Esophagus squamous epithelium (tissue), 5 donors: Measurements from ENCODE around the gene MED27. TPM values are rescaled to one million over a fixed set of nuclear protein-coding genes. Genes with fewer than 3 reads are reported as not detected.

Experiments
- DNase-seq: peaks from one replicate; lab custom pipeline; 2025; lab: John Stamatoyannopoulos, UW
- H3K27ac ChIP-seq, 4 donors: fragments of 200-600 bp; sonication (generic); one replicate each; pipeline ENCODE4 v1.5.1; 2016 to 2019; ENCODE audit warnings: mild to moderate bottlenecking in 1 of 4
- H3K27me3 ChIP-seq, 4 donors: fragments of 200-600 bp; sonication (generic); 1 replicate in 3 of 4; 2 replicates in 1 of 4; pipeline versions ENCODE4 v1.5.1 to v1.6.0; 2017 to 2021; ENCODE audit warnings: antibody characterized with exemption in 1 of 4
- H3K36me3 ChIP-seq, 3 donors: fragments of 200-600 bp; sonication (generic); one replicate each; pipeline ENCODE4 v1.5.1; 2016 to 2019
- H3K4me1 ChIP-seq, 3 donors: fragments of 200-600 bp; sonication (generic); one replicate each; pipeline ENCODE4 v1.5.1; 2017 to 2019
- H3K4me3 ChIP-seq, 4 donors: fragments of 200-600 bp; sonication (generic); 1 replicate in 3 of 4; 2 replicates in 1 of 4; pipeline ENCODE4 v1.5.1; 2016 to 2019; ENCODE audit warnings: mild to moderate bottlenecking in 2 of 4, moderate library complexity in 1 of 4
- H3K9me3 ChIP-seq, 3 donors: fragments of 200-600 bp; sonication (generic); one replicate each; pipeline ENCODE4 v1.5.1; 2016 to 2019
- POLR2A ChIP-seq, 4 donors: fragments of 450-650 bp; IDR thresholded peaks; one replicate each; pipeline ENCODE4 v1.6.1; 2017; ENCODE audit warnings: antibody characterized with exemption in 4 of 4, mild to moderate bottlenecking in 4 of 4, moderate library complexity in 3 of 4
- WGBS, 2 donors: methylation state at CpG; one replicate each; pipeline ENCODE4 v1.1.5; 2018; 5-methylcytosine and 5-hydroxymethylcytosine counted together
- intact Hi-C: fragments of 100-400 bp; cut with DNase I; formaldehyde crosslinking; loops from one replicate; pipeline ENCODE4 v1.15.0; 2022
- total RNA-seq, 4 donors: library from RNA; depleted of rRNA; stranded (reverse); fragments of >200 nt; gene quantifications; one replicate each; pipeline ENCODE4 v1.1.0, GENCODE V29; 2016
- TF ChIP-seq, protein P1 (sequence below), 6 experiments: fragments of 450-650 bp in 4 of 6; fragments of 200-600 bp in 2 of 6; sonication (generic) in 2 of 6; IDR thresholded peaks; one replicate each; pipeline ENCODE4 v1.5.1; 2016 to 2019; ENCODE audit warnings: antibody characterized with exemption in 6 of 6, mild to moderate bottlenecking in 4 of 6, moderate library complexity in 4 of 6
- donor health status: DM: yes; HTN: yes; CAD: no.

MED27 gene
- total RNA-seq, 4 donors from 2014 or later: 10.6 to 20.0 (median 17.6) TPM

DNA sequence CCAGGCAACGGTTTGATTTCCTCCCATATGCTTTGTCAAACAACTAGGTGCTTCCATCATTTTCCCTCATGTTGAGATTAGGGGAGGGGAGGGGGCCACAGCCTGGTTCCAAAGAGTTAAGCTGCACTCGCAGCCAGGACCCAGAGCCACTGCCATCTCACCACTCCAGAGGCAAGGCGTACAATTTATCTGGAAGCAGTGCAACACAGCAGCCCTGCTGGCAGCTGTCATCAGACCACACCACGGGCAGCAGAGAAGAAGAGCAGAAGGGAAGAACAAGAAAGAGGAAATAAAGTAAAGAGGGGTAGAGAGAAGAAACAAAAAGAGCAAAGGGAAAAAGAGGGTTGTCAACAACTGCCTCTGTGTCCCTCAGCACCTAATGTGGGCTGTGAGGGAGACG is 38.9 kb downstream of the MED27 start:
- Histone ChIP-seq H3K4me1 (no peaks in the 10 kb centered on the region), H3K27me3 (no peaks in the 10 kb centered on the region), H3K9me3 (no peaks in the 10 kb centered on the region), H3K4me3 (no peak overlapping the region), H3K27ac (no peak overlapping the region), H3K36me3 (peaks cover 0 to 9% (median 0%) of the 10 kb centered on the region in 3 donors)
- no peak for DNase-seq
- no peak for TF ChIP-seq POLR2A (IDR thresholded peaks at IDR 0.05)
- TF ChIP-seq, protein P1, sequence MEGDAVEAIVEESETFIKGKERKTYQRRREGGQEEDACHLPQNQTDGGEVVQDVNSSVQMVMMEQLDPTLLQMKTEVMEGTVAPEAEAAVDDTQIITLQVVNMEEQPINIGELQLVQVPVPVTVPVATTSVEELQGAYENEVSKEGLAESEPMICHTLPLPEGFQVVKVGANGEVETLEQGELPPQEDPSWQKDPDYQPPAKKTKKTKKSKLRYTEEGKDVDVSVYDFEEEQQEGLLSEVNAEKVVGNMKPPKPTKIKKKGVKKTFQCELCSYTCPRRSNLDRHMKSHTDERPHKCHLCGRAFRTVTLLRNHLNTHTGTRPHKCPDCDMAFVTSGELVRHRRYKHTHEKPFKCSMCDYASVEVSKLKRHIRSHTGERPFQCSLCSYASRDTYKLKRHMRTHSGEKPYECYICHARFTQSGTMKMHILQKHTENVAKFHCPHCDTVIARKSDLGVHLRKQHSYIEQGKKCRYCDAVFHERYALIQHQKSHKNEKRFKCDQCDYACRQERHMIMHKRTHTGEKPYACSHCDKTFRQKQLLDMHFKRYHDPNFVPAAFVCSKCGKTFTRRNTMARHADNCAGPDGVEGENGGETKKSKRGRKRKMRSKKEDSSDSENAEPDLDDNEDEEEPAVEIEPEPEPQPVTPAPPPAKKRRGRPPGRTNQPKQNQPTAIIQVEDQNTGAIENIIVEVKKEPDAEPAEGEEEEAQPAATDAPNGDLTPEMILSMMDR (IDR thresholded peaks at IDR 0.05): no peak
- intact Hi-C loops: no loop called here
- 72 to 82% methylated on average over 3 to 5 of the region's 5 CpGs for WGBS, 2 donors

DNA sequence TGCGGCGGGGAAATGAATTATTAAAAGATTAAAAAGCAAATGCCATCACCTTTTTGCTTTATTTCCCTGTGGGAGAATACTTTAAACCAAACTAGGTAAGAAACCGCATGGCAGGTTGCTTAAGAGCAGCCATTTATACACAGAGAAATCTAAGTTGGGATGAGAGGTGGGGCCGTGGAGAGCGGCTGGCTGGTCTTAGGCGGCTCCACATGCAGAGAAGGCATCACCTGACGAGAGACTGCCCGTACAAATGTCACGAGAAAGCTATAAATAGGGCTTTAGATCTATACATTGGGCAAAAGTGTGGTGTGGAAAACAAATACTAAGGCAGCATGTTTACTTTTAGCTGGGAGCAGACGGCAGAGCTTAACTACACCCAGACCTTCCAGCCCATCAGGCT is 39.4 kb downstream of the MED27 start:
- TF ChIP-seq POLR2A (IDR thresholded peaks at IDR 0.05): no peak
- TF ChIP-seq, protein P1 (IDR thresholded peaks at IDR 0.05): no peak
- DNase-seq: no peak
- Histone ChIP-seq H3K36me3 (peaks cover 0 to 9% (median 0%) of the 10 kb centered on the region in 3 donors), H3K4me3 (no peak overlapping the region), H3K27me3 (no peaks in the 10 kb centered on the region), H3K27ac (no peak overlapping the region), H3K9me3 (no peaks in the 10 kb centered on the region), H3K4me1 (no peaks in the 10 kb centered on the region)
- WGBS, 2 donors: 95 to 97% methylated on average over 10 of the region's 10 CpGs
- intact Hi-C loops: no loop called here

DNA sequence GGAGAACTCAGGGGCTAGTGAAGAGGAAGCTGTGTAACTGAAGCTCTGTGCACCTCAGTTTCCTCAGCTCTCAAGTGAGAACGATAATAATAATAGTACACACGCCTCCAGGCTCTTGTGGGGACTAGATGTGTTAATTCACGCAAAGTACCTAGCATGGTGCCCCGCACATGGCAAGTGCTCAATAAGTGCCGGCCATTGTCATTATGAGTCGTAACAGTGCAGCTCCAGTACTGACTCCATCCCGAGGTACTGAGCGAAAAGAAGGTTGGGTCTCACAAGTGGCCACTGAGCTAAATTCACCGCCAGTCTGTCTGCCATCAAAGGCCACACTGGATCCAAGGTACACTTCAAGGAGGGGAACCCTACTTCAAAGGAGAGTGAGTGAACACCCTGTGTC is 40.4 kb downstream of the MED27 start:
- no peaks in the 10 kb centered on the region for H3K27me3 ChIP-seq
- H3K9me3 ChIP-seq: no peaks in the 10 kb centered on the region
- no peak for TF ChIP-seq POLR2A (IDR thresholded peaks at IDR 0.05)
- TF ChIP-seq, protein P1 (IDR thresholded peaks at IDR 0.05): no peak
- H3K27ac ChIP-seq: no peak overlapping the region
- no peaks in the 10 kb centered on the region for H3K4me1 ChIP-seq
- H3K36me3 ChIP-seq: peaks cover 0 to 9% (median 0%) of the 10 kb centered on the region in 3 donors
- no peak for DNase-seq
- WGBS, 2 donors: 71 to 94% methylated on average over 7 to 9 of the region's 9 CpGs
- no peak overlapping the region for H3K4me3 ChIP-seq
- intact Hi-C loops: no loop called here

DNA sequence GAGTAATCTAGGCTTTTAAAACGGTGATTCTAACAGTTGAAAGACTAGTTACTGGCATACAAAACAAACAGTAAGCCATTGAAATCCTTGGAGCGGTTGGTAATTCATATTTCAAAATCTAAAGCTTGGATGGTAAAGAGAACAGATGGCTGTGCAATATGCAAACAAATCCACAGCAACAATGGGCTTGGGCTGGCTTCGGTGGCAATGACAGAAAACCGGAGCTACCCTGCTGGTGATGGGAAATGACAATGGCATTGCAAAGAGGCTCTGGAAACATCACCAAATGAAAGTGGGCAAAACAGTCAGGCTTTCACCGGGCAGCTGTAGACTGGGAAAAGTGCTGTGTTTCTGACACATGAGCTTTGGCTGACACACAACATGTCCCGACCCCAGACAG is 42.2 kb downstream of the MED27 start:
- TF ChIP-seq POLR2A (IDR thresholded peaks at IDR 0.05): no peak
- H3K4me1 ChIP-seq: no peaks in the 10 kb centered on the region
- 73 to 84% methylated on average over 6 of the region's 6 CpGs for WGBS, 2 donors
- no peaks in the 10 kb centered on the region for H3K27me3 ChIP-seq
- no peaks in the 10 kb centered on the region for H3K9me3 ChIP-seq
- H3K36me3 ChIP-seq: peaks cover 0 to 9% (median 0%) of the 10 kb centered on the region in 3 donors
- no peak overlapping the region for H3K27ac ChIP-seq
- intact Hi-C loops: no loop called here
- H3K4me3 ChIP-seq: no peak overlapping the region
- no peak for DNase-seq

DNA sequence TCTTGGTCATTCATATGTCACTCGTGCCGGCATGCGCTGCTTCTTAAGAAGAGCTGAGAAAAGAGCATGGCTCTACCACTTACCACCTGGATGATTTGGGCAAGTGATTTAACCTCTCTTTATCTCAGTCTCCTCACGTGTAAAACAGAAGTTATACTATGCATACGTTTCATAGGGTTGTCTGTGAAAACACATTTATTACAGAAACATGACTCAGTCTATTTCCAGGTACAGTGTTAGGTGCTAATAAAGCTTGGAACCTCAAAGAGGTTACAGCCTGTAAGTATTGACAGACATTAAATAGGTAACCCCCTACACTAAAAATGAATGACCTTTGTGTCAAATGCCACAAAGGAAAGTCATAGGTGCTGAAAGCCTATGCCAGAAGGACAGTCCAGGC is 43.1 kb downstream of the MED27 start:
- Histone ChIP-seq H3K4me3 (no peak overlapping the region), H3K4me1 (no peaks in the 10 kb centered on the region), H3K27ac (no peak overlapping the region), H3K9me3 (no peaks in the 10 kb centered on the region), H3K27me3 (no peaks in the 10 kb centered on the region), H3K36me3 (peaks cover 0 to 3% (median 0%) of the 10 kb centered on the region in 3 donors)
- DNase-seq: no peak
- intact Hi-C loops: no loop called here
- no peak for TF ChIP-seq POLR2A (IDR thresholded peaks at IDR 0.05)
- TF ChIP-seq, protein P1 (IDR thresholded peaks at IDR 0.05): no peak
- WGBS, 2 donors: 87 to 88% methylated on average over 5 of the region's 5 CpGs

DNA sequence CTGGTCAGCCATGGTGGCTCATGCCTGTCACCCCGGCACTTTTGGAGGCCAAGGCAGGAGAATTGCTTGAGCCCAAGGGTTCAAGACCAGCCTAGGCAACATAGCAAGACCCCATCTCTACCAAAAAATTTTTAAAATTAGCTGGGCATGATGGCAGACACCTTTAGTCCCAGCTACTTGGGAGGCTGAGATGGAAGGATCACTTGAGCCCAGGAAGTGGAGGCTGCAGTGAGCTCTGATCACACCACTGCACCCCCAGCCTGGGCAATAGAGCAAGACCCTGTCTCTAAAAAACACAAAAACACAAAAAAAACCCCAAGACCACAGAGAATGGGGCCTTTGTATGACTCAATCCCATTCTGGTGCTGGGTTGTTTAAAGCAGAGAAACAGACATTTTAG is 44.0 kb downstream of the MED27 start:
- no peak for DNase-seq
- no peaks in the 10 kb centered on the region for H3K27me3 ChIP-seq
- intact Hi-C loops: no loop called here
- no peak for TF ChIP-seq POLR2A (IDR thresholded peaks at IDR 0.05)
- TF ChIP-seq, protein P1 (IDR thresholded peaks at IDR 0.05): no peak
- H3K4me3 ChIP-seq: no peak overlapping the region
- no peak overlapping the region for H3K27ac ChIP-seq
- H3K36me3 ChIP-seq: no peaks in the 10 kb centered on the region
- no peaks in the 10 kb centered on the region for H3K9me3 ChIP-seq
- WGBS, 2 donors: 82 to 83% methylated on average over 1 of the region's 1 CpG
- no peaks in the 10 kb centered on the region for H3K4me1 ChIP-seq
